Mononuclear cell (primary cell): ENCODE measurements around the gene KIF2C. TPM values are rescaled to one million over a fixed set of nuclear protein-coding genes. Genes with fewer than 3 reads are reported as not detected.

Experiments
- total RNA-seq: library from RNA; depleted of rRNA; stranded (reverse); fragments of >200 nt; gene quantifications from one replicate; pipeline ENCODE4 v1.2.3, GENCODE V29; 2012

Gene KIF2C
- total RNA-seq, 1 donor = 0.21 TPM

Other genes starting within 250 kb of the KIF2C start
- 0.52 TPM for gene TMEM53, start 65.4 kb upstream of the KIF2C start, total RNA-seq
- 30.0 TPM for gene ARMH1, start 65.1 kb upstream of the KIF2C start, total RNA-seq
- not detected for gene RNU5D-1, start 8.7 kb upstream of the KIF2C start, total RNA-seq
- gene RPS8, start 35.7 kb downstream of the KIF2C start, total RNA-seq = 2,122 TPM
- 0.21 TPM for gene BEST4, start 48.3 kb downstream of the KIF2C start, total RNA-seq
- gene PLK3, start 60.5 kb downstream of the KIF2C start, total RNA-seq = 224 TPM
- gene DYNLT4, start 67.5 kb downstream of the KIF2C start, total RNA-seq = 4.6 TPM
- 8.7 TPM for gene BTBD19, start 68.7 kb downstream of the KIF2C start, total RNA-seq
- gene PTCH2, start 103.4 kb downstream of the KIF2C start, total RNA-seq = 0.52 TPM
- gene EIF2B3, start 246.8 kb downstream of the KIF2C start, total RNA-seq = 8.0 TPM